ENCODE measurements around the gene CUTC.

Gene CUTC

GRCh38 chr10:99695761-99696160 is 36.3 kb upstream of the CUTC start:
- H3K4me3 ChIP-seq (ENCODE audit: low read depth, low read length), result no peak overlapping the region
- no peaks in the 10 kb centered on the region for H3K9me3 ChIP-seq (ENCODE audit: severe bottlenecking)
- no peak for DNase-seq
- H3K27me3 ChIP-seq (ENCODE audit: insufficient read depth, low read depth, severe bottlenecking), result no peaks in the 10 kb centered on the region
- peaks cover 47% of the 10 kb centered on the region for H3K36me3 ChIP-seq
- no peak for TF ChIP-seq CTCF (IDR thresholded peaks at IDR 0.05; ENCODE audit: low read depth, low read length)
- H3K27ac ChIP-seq, result no peak overlapping the region

GRCh38 chr10:99698504-99699080 is 33.4 kb upstream of the CUTC start:
- DNase-seq, result no peak
- no peak overlapping the region for H3K27ac ChIP-seq
- peak; percentile 46; the same call in 1 of the 2 replicates for TF ChIP-seq CTCF (IDR thresholded peaks at IDR 0.05; ENCODE audit: low read depth, low read length)
- H3K4me3 ChIP-seq (ENCODE audit: low read depth, low read length), result no peak overlapping the region
- H3K36me3 ChIP-seq, result peaks cover 60% of the 10 kb centered on the region
- no peaks in the 10 kb centered on the region for H3K27me3 ChIP-seq (ENCODE audit: insufficient read depth, low read depth, severe bottlenecking)
- H3K9me3 ChIP-seq (ENCODE audit: severe bottlenecking), result no peaks in the 10 kb centered on the region

GRCh38 chr10:99700649-99701048 is 31.4 kb upstream of the CUTC start:
- Histone ChIP-seq H3K36me3 (peaks cover 70% of the 10 kb centered on the region), H3K27ac (no peak overlapping the region), H3K27me3 (ENCODE audit: insufficient read depth, low read depth, severe bottlenecking) (no peaks in the 10 kb centered on the region), H3K4me3 (ENCODE audit: low read depth, low read length) (no peak overlapping the region), H3K9me3 (ENCODE audit: severe bottlenecking) (no peaks in the 10 kb centered on the region)
- no peak for DNase-seq
- TF ChIP-seq CTCF (IDR thresholded peaks at IDR 0.05; ENCODE audit: low read depth, low read length), result no peak

- no peak overlapping the region for H3K27ac ChIP-seq
- peaks cover 32% of the 10 kb centered on the region for H3K36me3 ChIP-seq
Measured at GRCh38 chr10:99708428-99709012, 23.5 kb upstream of the CUTC start.

GRCh38 chr10:99709480-99710229 is 22.4 kb upstream of the CUTC start:
- Histone ChIP-seq H3K27ac (no peak overlapping the region), H3K4me3 (ENCODE audit: low read depth, low read length) (no peak overlapping the region), H3K9me3 (ENCODE audit: severe bottlenecking) (no peaks in the 10 kb centered on the region), H3K36me3 (peaks cover 25% of the 10 kb centered on the region), H3K27me3 (ENCODE audit: insufficient read depth, low read depth, severe bottlenecking) (no peaks in the 10 kb centered on the region)
- no peak for DNase-seq
- TF ChIP-seq CTCF (IDR thresholded peaks at IDR 0.05; ENCODE audit: low read depth, low read length), result no peak

More at GRCh38 chr10:99708428-99709012, 23.5 kb upstream of the CUTC start:
- H3K4me3 ChIP-seq (ENCODE audit: low read depth, low read length), result no peak overlapping the region
- no peaks in the 10 kb centered on the region for H3K27me3 ChIP-seq (ENCODE audit: insufficient read depth, low read depth, severe bottlenecking)
- no peaks in the 10 kb centered on the region for H3K9me3 ChIP-seq (ENCODE audit: severe bottlenecking)
- no peak for TF ChIP-seq CTCF (IDR thresholded peaks at IDR 0.05; ENCODE audit: low read depth, low read length)
- DNase-seq, result no peak

All from WERI-Rb-1 (cell line).